Measurements from ENCODE around the gene FMOD. TPM values are rescaled to one million over a fixed set of nuclear protein-coding genes. Genes with fewer than 3 reads are reported as not detected.

Gene FMOD
- total and polyA plus RNA-seq, 2 donors (not counting 3 experiments of a cell fraction or from before 2014, with no cell fraction given), result 0.11 to 0.12 TPM

DNA sequence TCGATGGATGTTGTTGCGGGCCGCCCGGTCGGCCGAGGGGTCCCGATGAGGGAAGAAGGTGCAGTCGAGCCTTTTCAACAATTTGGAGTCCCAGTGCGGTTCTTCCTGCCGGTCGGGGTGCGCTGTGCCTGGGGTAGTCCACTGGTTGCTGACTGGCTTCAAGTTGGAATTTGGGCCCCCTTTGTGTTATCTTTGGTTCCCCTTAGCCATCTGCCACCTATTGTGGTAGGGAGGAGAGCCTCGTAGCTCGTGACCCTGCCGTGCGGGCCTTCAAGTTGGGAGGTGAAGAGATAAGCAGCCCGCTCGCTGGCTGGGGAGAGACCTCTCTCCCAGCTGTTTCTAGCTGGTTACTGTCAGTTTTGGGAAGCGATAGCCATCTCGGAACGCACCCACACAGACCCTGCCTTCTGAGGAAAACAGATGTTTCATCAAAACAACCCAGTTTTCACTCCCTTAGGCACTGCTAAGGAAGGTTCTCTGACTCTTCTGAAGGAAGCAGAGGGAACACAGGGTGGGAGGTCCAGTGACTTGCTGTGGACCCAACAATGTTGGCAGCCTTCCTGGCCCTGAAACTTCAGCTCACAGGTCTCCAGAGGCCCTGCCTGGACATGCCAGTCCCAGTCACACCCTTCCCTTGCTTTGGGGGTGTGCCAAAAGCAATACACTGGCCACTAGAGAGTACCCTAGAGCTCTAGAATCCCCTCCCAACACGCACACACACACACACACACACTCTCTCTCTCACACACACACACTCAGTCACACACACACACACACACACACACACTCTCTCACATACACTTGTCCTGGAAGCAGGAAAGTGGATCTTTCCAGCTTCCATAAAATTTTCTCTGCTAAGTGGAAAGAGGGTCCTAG lies 44.6 kb downstream of the FMOD start:
- TF ChIP-seq MYC (IDR thresholded peaks at IDR 0.05; ENCODE audit: low read depth, low read length), result no peak
- TF ChIP-seq POLR2A (IDR thresholded peaks at IDR 0.05; ENCODE audit: low read depth, low read length), result peak; percentile 28
- TF ChIP-seq GATA2 (IDR thresholded peaks at IDR 0.05; ENCODE audit: insufficient read depth, insufficient read length, low read depth, low read length), result peak; percentile 29
- TF ChIP-seq, protein P1, sequence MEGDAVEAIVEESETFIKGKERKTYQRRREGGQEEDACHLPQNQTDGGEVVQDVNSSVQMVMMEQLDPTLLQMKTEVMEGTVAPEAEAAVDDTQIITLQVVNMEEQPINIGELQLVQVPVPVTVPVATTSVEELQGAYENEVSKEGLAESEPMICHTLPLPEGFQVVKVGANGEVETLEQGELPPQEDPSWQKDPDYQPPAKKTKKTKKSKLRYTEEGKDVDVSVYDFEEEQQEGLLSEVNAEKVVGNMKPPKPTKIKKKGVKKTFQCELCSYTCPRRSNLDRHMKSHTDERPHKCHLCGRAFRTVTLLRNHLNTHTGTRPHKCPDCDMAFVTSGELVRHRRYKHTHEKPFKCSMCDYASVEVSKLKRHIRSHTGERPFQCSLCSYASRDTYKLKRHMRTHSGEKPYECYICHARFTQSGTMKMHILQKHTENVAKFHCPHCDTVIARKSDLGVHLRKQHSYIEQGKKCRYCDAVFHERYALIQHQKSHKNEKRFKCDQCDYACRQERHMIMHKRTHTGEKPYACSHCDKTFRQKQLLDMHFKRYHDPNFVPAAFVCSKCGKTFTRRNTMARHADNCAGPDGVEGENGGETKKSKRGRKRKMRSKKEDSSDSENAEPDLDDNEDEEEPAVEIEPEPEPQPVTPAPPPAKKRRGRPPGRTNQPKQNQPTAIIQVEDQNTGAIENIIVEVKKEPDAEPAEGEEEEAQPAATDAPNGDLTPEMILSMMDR (IDR thresholded peaks at IDR 0.05; ENCODE audit: extremely low read depth in 1 of 2, insufficient read depth in 1 of 2, low read depth in 1 of 2, low read length in 2 of 2), result no peak
- TF ChIP-seq, protein P2, sequence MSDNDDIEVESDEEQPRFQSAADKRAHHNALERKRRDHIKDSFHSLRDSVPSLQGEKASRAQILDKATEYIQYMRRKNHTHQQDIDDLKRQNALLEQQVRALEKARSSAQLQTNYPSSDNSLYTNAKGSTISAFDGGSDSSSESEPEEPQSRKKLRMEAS (IDR thresholded peaks at IDR 0.05; ENCODE audit: insufficient read depth, insufficient read length), result no peak
- Histone ChIP-seq H3K27me3 (ENCODE audit: control insufficient read depth in 2 of 2, insufficient read depth in 2 of 2, low read length in 2 of 2) (peaks cover 0 to under 1% of the 10 kb centered on the region in 2 experiments), H2AFZ (ENCODE audit: low read depth, low read length) (peak overlapping the region; percentile 81), H3K9me3 (replicated peaks; ENCODE audit: control insufficient read depth, insufficient read depth, low read length) (no peaks in the 10 kb centered on the region), H3K36me3 (ENCODE audit: control insufficient read depth in 2 of 2, extremely low read depth in 1 of 2, insufficient read depth in 2 of 2, low read length in 2 of 2) (peaks cover 2 to 12% of the 10 kb centered on the region in 2 experiments), H4K20me1 (replicated peaks; ENCODE audit: control insufficient read depth, extremely low read depth, insufficient read depth, low read length) (peaks cover 5% of the 10 kb centered on the region), H3K4me1 (ENCODE audit: control insufficient read depth, extremely low read depth, insufficient read depth, low read length) (peaks cover 19% of the 10 kb centered on the region), H3K79me2 (ENCODE audit: control insufficient read depth, insufficient read depth, low read length) (peaks cover 6% of the 10 kb centered on the region), H3K9me1 (replicated peaks; ENCODE audit: control insufficient read depth, extremely low read depth, insufficient read depth, low read length) (no peaks in the 10 kb centered on the region), H3K4me2 (ENCODE audit: insufficient read depth, low read length) (peak overlapping the region; percentile 62), H3K4me3 (replicated peaks in 1 of 3; ENCODE audit: insufficient read depth in 1 of 3, low read depth in 1 of 3, low read length in 3 of 3) (peak overlapping the region; percentile 70 to 97 (median 73)), H3K27ac (ENCODE audit: insufficient read depth, low read depth, low read length) (no peak overlapping the region), H3K9ac (replicated peaks; ENCODE audit: extremely low read depth, insufficient read depth, low read length) (peak overlapping the region; percentile 65)
- ChIA-PET POLR2A (interaction anchor here (0.6 to 4.9 kb wide), 8 partner anchors 10 to 525 kb away, joined by 3 to 115 read pairs (median 4); no protein-coding TSS in a partner anchor), CTCF (interaction anchor here (0.7 to 7.8 kb wide), 13 partner anchors 10 to 134 kb away, joined by 3 to 88 read pairs (median 10); no protein-coding TSS in a partner anchor)
- dilution Hi-C loops (cut with MboI; ENCODE audit: extremely low pct_ligation_motif_present, low sequenced_read_pairs), result no loop called here
- intact Hi-C loops (cut with micrococcal nuclease), result loop anchor here (1.0 kb wide), 1 partner anchor 14 kb away; no protein-coding TSS in a partner anchor
- DNase-seq (ENCODE audit: low read depth, low spot score) (peak; percentile 83), FAIRE-seq (peak; percentile 92)
- TSS peak; percentile 72 for BruUV-seq (replicated peaks)
